Measurements from ENCODE around the gene NAV3.

DNA sequence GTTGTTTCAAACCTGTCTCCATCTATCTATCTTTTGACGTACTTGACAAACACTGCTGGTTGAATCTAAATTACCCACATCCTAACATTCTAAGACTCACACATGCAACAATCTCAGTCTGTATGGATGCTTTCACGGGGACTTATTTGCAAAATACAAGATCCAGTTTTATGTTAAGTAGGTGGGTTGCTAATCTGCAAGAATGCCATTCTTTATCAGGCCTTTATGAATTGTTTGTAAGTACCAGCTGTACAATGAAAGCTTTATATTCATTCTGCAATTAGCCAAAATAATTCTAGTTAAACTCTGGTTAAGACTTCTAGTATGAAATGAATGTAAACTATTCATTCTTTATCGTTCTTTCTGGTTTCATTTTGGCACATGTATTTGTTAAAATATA, 135.1 kb downstream of the NAV3 start:
- TF ChIP-seq POLR2A (IDR thresholded peaks at IDR 0.05; ENCODE audit: low read depth, low read length) (no peak), POLR2AphosphoS5 (IDR thresholded peaks at IDR 0.05; ENCODE audit: low read depth, low read length) (no peak), TAF1 (IDR thresholded peaks at IDR 0.05; ENCODE audit: low read depth, low read length) (no peak), PAX5 (IDR thresholded peaks at IDR 0.05; ENCODE audit: insufficient read depth, low read length, severe bottlenecking) (no peak), POU2F2 (IDR thresholded peaks at IDR 0.05; ENCODE audit: low read depth, low read length) (no peak)
